HL-60 (cell line): Measurements from ENCODE around the gene GNAS.

Source experiments
- DNase-seq, 2 experiments: peaks; one replicate each; pipeline ENCODE4 v3.0.0-alpha.2; 2010 to 2020; ENCODE audit warnings: low read depth in 1 of 2, low spot score in 1 of 2
- H3K27ac ChIP-seq: fragments of 250-450 bp; sonication (Bioruptor Pico); replicated peaks from 2 replicates; pipeline ENCODE4 v1.5.1; 2020; ENCODE audit warnings: mild to moderate bottlenecking, moderate library complexity
- H3K27me3 ChIP-seq: fragments of 250-450 bp; sonication (Bioruptor Pico); 2 replicates; pipeline ENCODE4 v1.5.1; 2021; ENCODE audit warnings: mild to moderate bottlenecking, moderate library complexity; ENCODE audit not compliant: insufficient read depth, poor library complexity, severe bottlenecking
- H3K4me3 ChIP-seq: replicated peaks from 2 replicates; pipeline ENCODE4 v1.5.1; 2011; ENCODE audit warnings: mild to moderate bottlenecking, control low read depth, low read length; ENCODE audit not compliant: insufficient read depth
- GABPA ChIP-seq: IDR thresholded peaks from 2 replicates; pipeline ENCODE4 v1.6.1; 2012; ENCODE audit warnings: low read depth
- POLR2AphosphoS5 ChIP-seq: IDR thresholded peaks from 2 replicates; pipeline ENCODE4 v1.6.1; 2012; ENCODE audit warnings: low read depth
- SPI1 ChIP-seq: IDR thresholded peaks from 2 replicates; pipeline ENCODE4 v1.6.1; 2012; ENCODE audit warnings: low read depth, mild to moderate bottlenecking, borderline replicate concordance
- TF ChIP-seq, protein P1 (sequence below): IDR thresholded peaks from 2 replicates; pipeline ENCODE4 v1.6.1; 2012; ENCODE audit warnings: low read depth; ENCODE audit not compliant: insufficient replicate concordance
- TF ChIP-seq, protein P2 (sequence below): IDR thresholded peaks from one replicate; pipeline ENCODE4 v1.5.1; 2011; ENCODE audit warnings: low read length, control low read depth, inconsistent platforms; ENCODE audit not compliant: insufficient read depth

The GNAS gene

DNA sequence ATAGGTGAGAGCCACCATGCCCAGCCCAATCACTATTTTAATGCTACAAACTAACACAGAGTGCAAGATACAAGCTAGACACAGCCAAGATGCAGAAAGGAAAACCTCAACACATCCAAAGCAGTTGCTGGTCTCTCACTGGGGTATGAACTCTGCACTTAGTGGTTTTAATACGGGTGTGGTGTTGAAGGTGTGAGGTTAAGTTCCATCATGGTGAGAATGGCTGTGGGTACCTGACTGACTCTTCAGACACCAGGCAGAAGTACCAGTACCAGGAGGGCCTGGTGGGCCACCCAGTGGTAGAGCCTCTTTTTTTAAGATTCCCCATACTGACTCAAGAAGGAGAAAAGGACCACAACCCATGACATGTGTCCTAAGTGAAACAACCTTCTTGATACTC, 14.8 kb upstream of the GNAS start:
- Histone ChIP-seq H3K27ac (no peak overlapping the region), H3K27me3 (peaks cover 32% of the 10 kb centered on the region), H3K4me3 (no peak overlapping the region)
- no peak for DNase-seq
- no peak for TF ChIP-seq GABPA

DNA sequence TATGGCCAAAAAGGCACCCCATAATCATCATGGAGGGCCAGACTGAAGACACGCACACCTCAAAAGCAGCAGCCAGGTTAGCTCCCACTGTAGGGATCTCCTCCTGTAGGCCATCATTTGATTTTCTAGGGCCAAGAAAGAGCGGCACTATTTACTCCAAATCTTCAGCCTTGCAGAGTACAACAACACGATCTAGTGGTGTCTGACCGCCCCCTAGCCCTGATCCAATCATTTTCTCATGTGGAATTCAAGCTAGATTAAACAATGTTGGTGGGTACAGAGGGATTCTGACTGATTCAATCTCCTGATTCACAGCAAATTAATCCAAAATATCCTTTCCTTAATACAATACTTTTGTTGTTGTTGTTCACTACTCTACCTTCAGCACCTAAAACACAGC, 14.3 kb upstream of the GNAS start:
- TF ChIP-seq SPI1 (no peak), POLR2AphosphoS5 (no peak), GABPA (no peak)
- TF ChIP-seq, protein P1, sequence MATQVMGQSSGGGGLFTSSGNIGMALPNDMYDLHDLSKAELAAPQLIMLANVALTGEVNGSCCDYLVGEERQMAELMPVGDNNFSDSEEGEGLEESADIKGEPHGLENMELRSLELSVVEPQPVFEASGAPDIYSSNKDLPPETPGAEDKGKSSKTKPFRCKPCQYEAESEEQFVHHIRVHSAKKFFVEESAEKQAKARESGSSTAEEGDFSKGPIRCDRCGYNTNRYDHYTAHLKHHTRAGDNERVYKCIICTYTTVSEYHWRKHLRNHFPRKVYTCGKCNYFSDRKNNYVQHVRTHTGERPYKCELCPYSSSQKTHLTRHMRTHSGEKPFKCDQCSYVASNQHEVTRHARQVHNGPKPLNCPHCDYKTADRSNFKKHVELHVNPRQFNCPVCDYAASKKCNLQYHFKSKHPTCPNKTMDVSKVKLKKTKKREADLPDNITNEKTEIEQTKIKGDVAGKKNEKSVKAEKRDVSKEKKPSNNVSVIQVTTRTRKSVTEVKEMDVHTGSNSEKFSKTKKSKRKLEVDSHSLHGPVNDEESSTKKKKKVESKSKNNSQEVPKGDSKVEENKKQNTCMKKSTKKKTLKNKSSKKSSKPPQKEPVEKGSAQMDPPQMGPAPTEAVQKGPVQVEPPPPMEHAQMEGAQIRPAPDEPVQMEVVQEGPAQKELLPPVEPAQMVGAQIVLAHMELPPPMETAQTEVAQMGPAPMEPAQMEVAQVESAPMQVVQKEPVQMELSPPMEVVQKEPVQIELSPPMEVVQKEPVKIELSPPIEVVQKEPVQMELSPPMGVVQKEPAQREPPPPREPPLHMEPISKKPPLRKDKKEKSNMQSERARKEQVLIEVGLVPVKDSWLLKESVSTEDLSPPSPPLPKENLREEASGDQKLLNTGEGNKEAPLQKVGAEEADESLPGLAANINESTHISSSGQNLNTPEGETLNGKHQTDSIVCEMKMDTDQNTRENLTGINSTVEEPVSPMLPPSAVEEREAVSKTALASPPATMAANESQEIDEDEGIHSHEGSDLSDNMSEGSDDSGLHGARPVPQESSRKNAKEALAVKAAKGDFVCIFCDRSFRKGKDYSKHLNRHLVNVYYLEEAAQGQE, result no peak
- TF ChIP-seq, protein P2, sequence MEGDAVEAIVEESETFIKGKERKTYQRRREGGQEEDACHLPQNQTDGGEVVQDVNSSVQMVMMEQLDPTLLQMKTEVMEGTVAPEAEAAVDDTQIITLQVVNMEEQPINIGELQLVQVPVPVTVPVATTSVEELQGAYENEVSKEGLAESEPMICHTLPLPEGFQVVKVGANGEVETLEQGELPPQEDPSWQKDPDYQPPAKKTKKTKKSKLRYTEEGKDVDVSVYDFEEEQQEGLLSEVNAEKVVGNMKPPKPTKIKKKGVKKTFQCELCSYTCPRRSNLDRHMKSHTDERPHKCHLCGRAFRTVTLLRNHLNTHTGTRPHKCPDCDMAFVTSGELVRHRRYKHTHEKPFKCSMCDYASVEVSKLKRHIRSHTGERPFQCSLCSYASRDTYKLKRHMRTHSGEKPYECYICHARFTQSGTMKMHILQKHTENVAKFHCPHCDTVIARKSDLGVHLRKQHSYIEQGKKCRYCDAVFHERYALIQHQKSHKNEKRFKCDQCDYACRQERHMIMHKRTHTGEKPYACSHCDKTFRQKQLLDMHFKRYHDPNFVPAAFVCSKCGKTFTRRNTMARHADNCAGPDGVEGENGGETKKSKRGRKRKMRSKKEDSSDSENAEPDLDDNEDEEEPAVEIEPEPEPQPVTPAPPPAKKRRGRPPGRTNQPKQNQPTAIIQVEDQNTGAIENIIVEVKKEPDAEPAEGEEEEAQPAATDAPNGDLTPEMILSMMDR, result no peak
- no peak overlapping the region for H3K27ac ChIP-seq
- H3K4me3 ChIP-seq, result no peak overlapping the region
- peaks cover 33% of the 10 kb centered on the region for H3K27me3 ChIP-seq
- no peak for DNase-seq

DNA sequence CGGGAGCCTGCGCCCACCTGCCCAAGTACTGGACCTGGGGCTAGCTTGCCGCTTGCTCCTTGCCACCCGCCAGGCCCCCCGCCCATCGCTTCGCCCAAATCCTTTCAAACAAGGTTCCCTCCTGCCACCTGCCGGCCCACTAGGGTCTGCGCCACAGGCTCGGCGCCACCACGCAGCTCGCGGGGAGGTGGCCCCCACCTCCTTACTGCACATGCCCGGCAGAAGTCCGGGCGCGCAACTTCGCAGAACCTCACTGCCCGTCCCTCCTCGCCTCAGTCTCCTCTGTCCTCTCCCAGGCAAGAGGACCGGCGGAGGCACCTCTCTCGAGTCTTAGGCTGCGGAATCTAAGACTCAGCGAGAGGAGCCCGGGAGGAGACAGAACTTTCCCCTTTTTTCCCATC, 13.0 kb upstream of the GNAS start:
- Histone ChIP-seq H3K27me3 (peaks cover 39% of the 10 kb centered on the region), H3K4me3 (no peak overlapping the region), H3K27ac (no peak overlapping the region)
- TF ChIP-seq, protein P2, result peak; percentile 7
- TF ChIP-seq, protein P1, result no peak
- no peak for TF ChIP-seq POLR2AphosphoS5
- DNase-seq, result peak; percentile 14 to 38

DNA sequence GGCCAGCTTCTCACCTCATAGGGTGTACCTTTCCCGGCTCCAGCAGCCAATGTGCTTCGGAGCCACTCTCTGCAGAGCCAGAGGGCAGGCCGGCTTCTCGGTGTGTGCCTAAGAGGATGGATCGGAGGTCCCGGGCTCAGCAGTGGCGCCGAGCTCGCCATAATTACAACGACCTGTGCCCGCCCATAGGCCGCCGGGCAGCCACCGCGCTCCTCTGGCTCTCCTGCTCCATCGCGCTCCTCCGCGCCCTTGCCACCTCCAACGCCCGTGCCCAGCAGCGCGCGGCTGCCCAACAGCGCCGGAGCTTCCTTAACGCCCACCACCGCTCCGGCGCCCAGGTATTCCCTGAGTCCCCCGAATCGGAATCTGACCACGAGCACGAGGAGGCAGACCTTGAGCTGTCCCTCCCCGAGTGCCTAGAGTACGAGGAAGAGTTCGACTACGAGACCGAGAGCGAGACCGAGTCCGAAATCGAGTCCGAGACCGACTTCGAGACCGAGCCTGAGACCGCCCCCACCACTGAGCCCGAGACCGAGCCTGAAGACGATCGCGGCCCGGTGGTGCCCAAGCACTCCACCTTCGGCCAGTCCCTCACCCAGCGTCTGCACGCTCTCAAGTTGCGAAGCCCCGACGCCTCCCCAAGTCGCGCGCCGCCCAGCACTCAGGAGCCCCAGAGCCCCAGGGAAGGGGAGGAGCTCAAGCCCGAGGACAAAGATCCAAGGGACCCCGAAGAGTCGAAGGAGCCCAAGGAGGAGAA, 12.3 kb upstream of the GNAS start:
- no peak overlapping the region for H3K4me3 ChIP-seq
- TF ChIP-seq, protein P2, result no peak
- no peak for TF ChIP-seq SPI1
- TF ChIP-seq POLR2AphosphoS5, result no peak
- TF ChIP-seq GABPA, result no peak
- TF ChIP-seq, protein P1, result no peak
- no peak overlapping the region for H3K27ac ChIP-seq
- H3K27me3 ChIP-seq, result peaks cover 39% of the 10 kb centered on the region
- no peak for DNase-seq
